ENCODE data around the gene MMADHC. TPM values are rescaled to one million over a fixed set of nuclear protein-coding genes. Genes with fewer than 3 reads are reported as not detected.

The MMADHC gene
- total and polyA plus RNA-seq, 10 donors: 38.0 to 85.6 (median 66.2) TPM

DNA sequence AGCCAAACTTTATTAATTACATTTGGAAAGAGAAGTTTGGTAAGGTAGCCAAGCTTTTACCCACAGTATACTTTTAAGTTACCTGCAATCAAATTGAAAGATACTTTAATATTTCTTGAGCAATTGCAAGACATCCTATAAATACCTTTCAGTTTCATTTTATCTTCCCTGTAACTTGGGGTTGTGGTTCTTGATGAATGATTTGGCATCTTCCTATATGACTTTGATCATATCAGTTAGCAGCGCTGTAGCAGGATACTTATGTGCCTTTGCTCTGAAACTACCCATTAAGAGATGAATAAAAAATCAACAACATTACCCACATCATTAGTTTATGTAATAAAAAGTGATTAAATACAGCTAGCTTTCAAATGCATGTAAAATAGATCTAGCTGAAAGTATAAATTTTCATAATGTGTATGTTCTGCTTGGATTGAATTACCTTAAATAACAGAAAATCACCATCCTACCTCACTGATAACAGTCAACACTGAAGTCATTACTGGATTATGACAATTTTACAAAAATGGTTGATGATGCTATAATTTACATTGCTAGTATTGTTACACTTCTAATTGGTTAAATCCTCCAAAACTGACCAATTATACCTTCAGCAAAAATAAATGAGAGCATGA lies 50.4 kb downstream of the MMADHC start:
- Histone ChIP-seq H3K4me1 (no peaks in the 10 kb centered on the region), H3K9me3 (no peaks in the 10 kb centered on the region), H3K4me3 (no peak overlapping the region), H3K27ac (no peak overlapping the region), H3K27me3 (replicated peaks in 1 of 7) (no peaks in the 10 kb centered on the region), H3K36me3 (no peaks in the 10 kb centered on the region)
- 0 to 13% (median 2%) methylated on average over 1 of the region's 1 CpG for WGBS, 5 donors
- intact Hi-C loops (cut with DNase I; ENCODE audit: low total_unique reads): no loop called here
- TF ChIP-seq POLR2A (IDR thresholded peaks at IDR 0.05) (no peak), POLR2AphosphoS5 (IDR thresholded peaks at IDR 0.05) (no peak)
- TF ChIP-seq, protein P1, sequence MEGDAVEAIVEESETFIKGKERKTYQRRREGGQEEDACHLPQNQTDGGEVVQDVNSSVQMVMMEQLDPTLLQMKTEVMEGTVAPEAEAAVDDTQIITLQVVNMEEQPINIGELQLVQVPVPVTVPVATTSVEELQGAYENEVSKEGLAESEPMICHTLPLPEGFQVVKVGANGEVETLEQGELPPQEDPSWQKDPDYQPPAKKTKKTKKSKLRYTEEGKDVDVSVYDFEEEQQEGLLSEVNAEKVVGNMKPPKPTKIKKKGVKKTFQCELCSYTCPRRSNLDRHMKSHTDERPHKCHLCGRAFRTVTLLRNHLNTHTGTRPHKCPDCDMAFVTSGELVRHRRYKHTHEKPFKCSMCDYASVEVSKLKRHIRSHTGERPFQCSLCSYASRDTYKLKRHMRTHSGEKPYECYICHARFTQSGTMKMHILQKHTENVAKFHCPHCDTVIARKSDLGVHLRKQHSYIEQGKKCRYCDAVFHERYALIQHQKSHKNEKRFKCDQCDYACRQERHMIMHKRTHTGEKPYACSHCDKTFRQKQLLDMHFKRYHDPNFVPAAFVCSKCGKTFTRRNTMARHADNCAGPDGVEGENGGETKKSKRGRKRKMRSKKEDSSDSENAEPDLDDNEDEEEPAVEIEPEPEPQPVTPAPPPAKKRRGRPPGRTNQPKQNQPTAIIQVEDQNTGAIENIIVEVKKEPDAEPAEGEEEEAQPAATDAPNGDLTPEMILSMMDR (IDR thresholded peaks at IDR 0.05 in 8 of 11, conservative IDR thresholded peaks at IDR 0.05 in 3 of 11): no peak
- DNase-seq: no peak

DNA sequence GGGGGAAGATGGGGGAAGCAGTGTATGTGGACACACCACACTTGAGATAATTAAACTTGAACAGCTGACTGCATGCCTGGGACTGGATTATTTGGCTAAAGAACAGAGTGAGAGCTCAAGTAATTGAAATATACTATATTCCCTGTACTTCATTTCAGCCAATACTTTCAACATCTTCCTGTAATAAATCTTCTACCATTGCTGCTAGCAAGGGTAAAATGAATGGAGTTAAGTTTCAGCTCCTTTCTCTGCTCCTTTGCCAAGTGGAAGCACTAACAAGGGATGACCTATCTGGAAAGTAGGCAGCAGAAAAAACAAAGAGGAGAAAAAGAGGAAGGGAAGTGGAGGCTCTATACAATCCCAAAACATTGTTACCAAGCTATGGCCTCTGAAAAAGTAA lies 50.9 kb downstream of the MMADHC start:
- no peaks in the 10 kb centered on the region for H3K27me3 ChIP-seq (replicated peaks in 1 of 7)

DNA sequence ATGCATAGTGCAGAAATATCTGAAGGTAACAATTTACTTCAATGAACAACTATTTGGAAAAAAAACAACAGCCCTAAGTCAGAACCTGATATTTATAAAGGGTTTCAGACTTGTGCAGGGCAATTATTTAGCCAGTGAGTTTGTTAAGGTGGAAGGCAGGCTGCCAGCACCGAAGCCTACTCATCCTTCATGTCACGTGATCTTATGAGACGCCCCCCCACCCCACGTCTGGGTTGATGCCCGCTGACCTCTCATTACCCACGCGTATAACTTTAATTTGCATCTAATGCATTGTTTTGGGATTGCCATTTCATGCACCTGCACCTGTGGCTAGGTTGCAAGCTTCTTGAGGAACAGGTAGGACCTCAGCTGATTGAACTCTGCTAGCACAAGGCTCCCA lies 52.9 kb downstream of the MMADHC start:
- intact Hi-C loops (cut with DNase I; ENCODE audit: low total_unique reads): no loop called here
- no peaks in the 10 kb centered on the region for H3K27me3 ChIP-seq (replicated peaks in 1 of 7)
- no peak for DNase-seq
- H3K27ac ChIP-seq: no peak overlapping the region
- TF ChIP-seq POLR2AphosphoS5 (IDR thresholded peaks at IDR 0.05) (no peak), POLR2A (IDR thresholded peaks at IDR 0.05) (no peak)
- TF ChIP-seq, protein P1 (IDR thresholded peaks at IDR 0.05 in 8 of 11, conservative IDR thresholded peaks at IDR 0.05 in 3 of 11): no peak
- no peaks in the 10 kb centered on the region for H3K4me1 ChIP-seq
- H3K4me3 ChIP-seq: no peak overlapping the region
- no peaks in the 10 kb centered on the region for H3K9me3 ChIP-seq
- 91 to 94% (median 92%) methylated on average over 7 of the region's 7 CpGs for WGBS, 5 donors
- H3K36me3 ChIP-seq: no peaks in the 10 kb centered on the region

More for the DNA sequence above, 50.9 kb downstream of the MMADHC start:
- Histone ChIP-seq H3K4me3 (no peak overlapping the region), H3K27ac (no peak overlapping the region), H3K9me3 (no peaks in the 10 kb centered on the region), H3K36me3 (no peaks in the 10 kb centered on the region), H3K4me1 (no peaks in the 10 kb centered on the region)
- TF ChIP-seq, protein P1 (IDR thresholded peaks at IDR 0.05 in 8 of 11, conservative IDR thresholded peaks at IDR 0.05 in 3 of 11): no peak
- TF ChIP-seq POLR2AphosphoS5 (IDR thresholded peaks at IDR 0.05): no peak
- TF ChIP-seq POLR2A (IDR thresholded peaks at IDR 0.05): no peak
- intact Hi-C loops (cut with DNase I; ENCODE audit: low total_unique reads): no loop called here
- DNase-seq: no peak

DNA sequence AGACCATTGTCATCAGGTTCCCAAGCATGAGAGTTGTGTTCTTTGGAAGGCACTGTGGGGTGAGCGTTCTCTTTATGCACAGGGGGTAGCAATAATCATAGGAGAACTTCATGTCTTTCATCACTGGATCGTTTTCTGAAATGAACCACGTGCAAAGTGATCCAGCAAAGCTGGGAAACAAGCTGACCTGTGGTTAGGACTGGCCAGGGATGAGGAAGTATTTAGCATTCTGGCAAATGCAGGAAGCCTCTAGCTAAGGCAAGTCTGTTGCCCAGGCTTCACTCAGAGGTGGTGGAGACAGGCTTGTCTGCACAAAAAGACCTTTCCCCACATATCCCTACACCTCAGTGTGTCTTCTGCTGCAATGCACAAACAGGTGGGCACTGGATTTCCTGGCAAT lies 58.6 kb downstream of the MMADHC start:
- DNase-seq: no peak
- Histone ChIP-seq H3K27me3 (replicated peaks in 1 of 7) (peaks cover 0 to 7% (median 0%) of the 10 kb centered on the region in 7 donors), H3K4me3 (no peak overlapping the region), H3K36me3 (no peaks in the 10 kb centered on the region), H3K27ac (no peak overlapping the region), H3K9me3 (no peaks in the 10 kb centered on the region), H3K4me1 (no peaks in the 10 kb centered on the region)
- TF ChIP-seq, protein P1 (IDR thresholded peaks at IDR 0.05 in 8 of 11, conservative IDR thresholded peaks at IDR 0.05 in 3 of 11): no peak
- no peak for TF ChIP-seq POLR2A (IDR thresholded peaks at IDR 0.05)
- TF ChIP-seq POLR2AphosphoS5 (IDR thresholded peaks at IDR 0.05): no peak
- WGBS, 5 donors: 31 to 44% (median 44%) methylated on average over 3 of the region's 3 CpGs
- intact Hi-C loops (cut with DNase I; ENCODE audit: low total_unique reads): no loop called here
